ENCODE data around the gene CDKN2AIPNL.
"Not testable (repeated sequence)": the region's sequence is repeated elsewhere in the genome, so short reads cannot be mapped to it uniquely, and the experiment has no call there.

CDKN2AIPNL gene

DNA sequence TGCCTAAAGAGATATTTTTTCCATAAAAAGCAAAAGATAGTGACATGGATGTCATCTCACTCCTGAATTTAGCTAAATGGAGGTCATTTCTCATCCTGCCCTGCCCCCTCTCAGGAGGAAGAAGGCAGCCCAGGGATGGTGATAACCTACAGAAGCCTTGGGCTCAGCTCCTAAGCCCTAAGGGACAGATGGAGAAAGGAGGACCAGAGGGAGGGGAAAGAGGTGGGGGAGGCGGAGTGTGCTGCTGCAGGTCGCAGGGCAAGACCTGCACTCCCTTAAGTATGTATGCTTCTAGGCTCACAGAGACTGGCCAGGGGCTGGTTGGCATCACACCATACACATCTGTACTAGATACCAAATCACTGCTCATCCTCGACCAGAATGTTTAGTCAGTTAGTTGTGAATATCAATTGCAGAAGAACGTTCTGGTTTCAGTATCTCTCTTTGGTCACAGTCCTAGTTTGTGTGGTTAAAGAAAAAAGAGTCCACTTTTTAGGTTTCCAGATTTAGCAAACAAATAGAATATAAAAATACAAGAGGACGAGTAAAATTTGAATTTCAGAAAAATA lies 18.4 kb upstream of the CDKN2AIPNL start:
- no peak for TF ChIP-seq CTCF (IDR thresholded peaks at IDR 0.05; ENCODE audit: insufficient read depth, missing control alignments)
- no peak for DNase-seq (ENCODE audit: insufficient read length, low spot score)
- peak; percentile 80 for FAIRE-seq

DNA sequence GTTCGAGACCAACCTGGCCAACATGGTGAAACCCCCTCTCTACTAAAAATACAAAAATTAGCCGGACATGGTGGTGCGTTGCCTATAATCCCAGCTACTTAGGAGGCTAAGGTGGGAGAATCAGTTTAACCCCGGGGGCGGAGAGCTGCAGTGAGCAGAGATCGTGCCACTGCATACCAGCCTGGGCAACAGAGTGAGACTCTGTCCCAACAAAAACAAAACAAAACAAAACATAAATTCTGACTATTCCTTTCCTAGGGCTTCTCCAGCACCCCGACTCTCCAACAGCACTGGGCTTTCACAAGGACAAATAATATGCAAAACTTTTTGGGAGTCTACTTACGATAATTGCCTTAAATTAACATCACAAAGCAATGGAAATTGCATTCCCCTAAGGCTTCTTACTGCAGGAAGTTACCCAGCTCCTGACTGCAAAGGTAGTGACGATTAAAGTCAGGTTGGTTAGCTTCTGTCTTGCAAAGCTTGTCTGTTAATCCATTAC lies 15.9 kb upstream of the CDKN2AIPNL start:
- TF ChIP-seq CTCF (IDR thresholded peaks at IDR 0.05; ENCODE audit: insufficient read depth, missing control alignments): no peak
- DNase-seq (ENCODE audit: insufficient read length, low spot score): no peak
- no peak for FAIRE-seq

DNA sequence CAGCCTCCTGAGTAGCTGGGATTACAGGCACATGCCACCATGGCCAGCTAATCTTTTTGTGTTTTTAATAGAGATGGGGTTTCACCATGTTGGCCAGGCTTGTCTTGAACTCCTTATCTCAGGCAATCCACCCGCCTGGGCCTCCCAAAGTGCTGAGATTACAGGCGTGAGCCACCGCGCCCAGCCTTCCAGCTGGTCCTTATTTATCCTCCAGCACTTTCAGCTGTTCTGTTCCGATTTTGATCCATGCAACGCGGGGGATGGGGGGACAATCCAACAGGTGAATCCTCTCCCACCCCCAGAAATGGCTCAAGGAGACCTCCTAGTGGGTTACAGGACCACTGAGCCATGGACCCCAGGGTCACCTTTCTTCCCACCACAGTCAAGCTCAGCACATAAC lies 14.7 kb upstream of the CDKN2AIPNL start:
- no peak for DNase-seq (ENCODE audit: insufficient read length, low spot score)
- no peak for TF ChIP-seq CTCF (IDR thresholded peaks at IDR 0.05; ENCODE audit: insufficient read depth, missing control alignments)
- no peak for FAIRE-seq

DNA sequence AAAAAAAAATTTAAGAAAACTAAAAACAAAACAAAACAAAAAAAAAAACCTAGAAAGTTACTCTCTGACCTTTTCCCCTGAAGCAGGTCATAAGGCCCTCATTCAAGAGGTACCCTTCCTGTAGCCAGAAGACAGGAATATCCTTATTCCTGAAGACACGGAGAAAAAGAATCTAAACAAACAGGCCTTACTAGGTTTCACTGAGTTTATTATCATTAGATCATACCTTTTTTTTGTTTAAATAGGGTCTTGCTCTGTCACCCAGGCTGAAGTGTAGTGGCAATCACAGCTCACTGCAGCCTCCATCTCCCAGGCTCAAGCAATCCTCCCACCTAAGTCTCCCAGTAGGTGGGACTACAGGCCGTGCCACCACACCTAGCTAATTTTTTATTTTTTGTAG lies 11.7 kb upstream of the CDKN2AIPNL start:
- no peak for TF ChIP-seq CTCF (IDR thresholded peaks at IDR 0.05; ENCODE audit: insufficient read depth, missing control alignments)
- FAIRE-seq: no peak
- DNase-seq (ENCODE audit: insufficient read length, low spot score): no peak

DNA sequence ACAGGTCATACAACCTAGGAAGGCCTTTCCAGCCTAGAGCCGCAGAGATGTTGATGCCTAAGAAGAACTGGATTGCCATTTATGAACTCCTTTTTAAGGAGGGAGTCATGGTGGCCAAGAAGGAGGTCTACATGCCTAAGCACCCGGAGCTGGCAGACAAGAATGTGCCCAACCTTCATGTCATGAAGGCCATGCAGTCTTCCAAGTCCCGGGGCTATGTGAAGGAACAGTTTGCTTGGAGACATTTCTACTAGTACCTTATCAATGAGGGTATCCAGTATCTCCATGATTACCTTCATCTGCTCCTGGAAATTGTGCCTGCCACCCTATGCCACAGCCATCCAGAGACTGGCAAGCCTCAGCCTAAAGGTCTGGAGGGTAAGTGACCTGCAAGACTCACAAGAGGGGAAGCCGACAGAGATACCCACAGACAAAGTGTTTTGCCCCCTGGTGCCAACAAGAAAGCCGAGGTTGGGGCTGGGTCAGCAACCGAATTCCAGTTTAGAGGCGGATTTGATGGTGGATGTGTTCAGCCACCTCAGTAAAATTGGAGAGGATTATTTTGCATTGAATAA lies 11.2 kb upstream of the CDKN2AIPNL start:
- no peak for DNase-seq (ENCODE audit: insufficient read length, low spot score)
- no peak for TF ChIP-seq CTCF (IDR thresholded peaks at IDR 0.05; ENCODE audit: insufficient read depth, missing control alignments)
- no peak for FAIRE-seq

GRCh38 chr5:134421038-134421437 lies 9.4 kb upstream of the CDKN2AIPNL start:
- not testable (repeated sequence) for FAIRE-seq; DNase-seq (ENCODE audit: insufficient read length, low spot score)

DNA sequence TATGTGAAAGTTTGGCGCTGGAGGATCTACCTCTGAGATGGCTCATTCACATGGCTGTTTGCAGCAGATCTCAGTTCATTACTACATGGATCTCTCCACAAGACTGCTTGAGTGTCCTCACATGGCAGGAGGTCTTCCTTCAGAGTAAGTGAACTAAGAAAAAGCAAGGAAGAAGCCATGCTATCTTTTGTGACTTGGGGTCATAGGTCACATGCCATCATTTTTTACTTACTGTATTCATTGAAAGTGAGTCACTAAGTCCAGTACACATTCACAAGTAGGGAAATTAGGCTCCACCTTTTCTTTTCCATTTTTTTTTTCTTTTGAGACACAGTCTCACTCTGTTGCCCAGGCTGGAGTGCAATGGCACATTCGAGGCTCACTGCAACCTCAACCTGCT lies 8.7 kb upstream of the CDKN2AIPNL start:
- DNase-seq (ENCODE audit: insufficient read length, low spot score) (no peak), FAIRE-seq (no peak)
- TF ChIP-seq CTCF (IDR thresholded peaks at IDR 0.05; ENCODE audit: insufficient read depth, missing control alignments): no peak
